HUES6 (cell line): ENCODE data around the gene DIP2C.

Experiments
- H3K27ac ChIP-seq: 2 replicates; pipeline ENCODE4 v1.7.0; 2013; ENCODE audit warnings: low read depth, mild to moderate bottlenecking, low read length, inconsistent platforms
- H3K27me3 ChIP-seq: 2 replicates; pipeline ENCODE4 v1.6.1; 2013; ENCODE audit warnings: low read length; ENCODE audit not compliant: control insufficient read depth, insufficient read depth
- H3K36me3 ChIP-seq: 2 replicates; pipeline ENCODE4 v1.6.1; 2013; ENCODE audit warnings: low read length; ENCODE audit not compliant: control insufficient read depth, insufficient read depth
- H3K4me1 ChIP-seq: 2 replicates; pipeline ENCODE4 v1.6.1; 2013; ENCODE audit warnings: low read length; ENCODE audit not compliant: control insufficient read depth, insufficient read depth
- H3K4me3 ChIP-seq: 2 replicates; pipeline ENCODE4 v1.5.1; 2013; ENCODE audit warnings: low read depth, low read length
- H3K9ac ChIP-seq: one replicate; pipeline ENCODE4 v1.6.1; 2013; ENCODE audit warnings: mild to moderate bottlenecking, low read length
- H3K9me3 ChIP-seq: 2 replicates; pipeline ENCODE4 v1.6.1; 2013; ENCODE audit warnings: low read depth, low read length; ENCODE audit not compliant: control insufficient read depth, insufficient read depth

DIP2C gene

DNA sequence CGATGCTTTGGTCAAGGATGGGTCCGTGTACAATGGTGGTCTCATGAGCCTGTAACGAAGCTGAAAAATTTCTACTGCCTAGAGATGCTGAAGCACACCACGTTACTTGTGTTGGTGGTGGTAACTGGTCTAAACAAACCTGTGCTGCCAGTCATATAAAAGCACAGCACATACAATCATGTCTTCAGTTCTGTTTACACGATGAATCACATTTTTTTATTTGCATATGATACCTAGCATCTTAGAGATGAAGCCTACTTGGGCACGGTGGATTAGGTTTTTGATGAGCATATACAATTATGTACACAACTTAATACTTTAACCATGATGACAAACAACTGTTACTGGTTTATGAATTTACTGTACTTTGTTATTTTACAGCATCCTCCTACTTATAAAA, 353.2 kb downstream of the DIP2C start:
- Histone ChIP-seq H3K4me1 (no peaks in the 10 kb centered on the region), H3K9me3 (no peaks in the 10 kb centered on the region), H3K4me3 (no peak overlapping the region), H3K36me3 (peaks cover 21% of the 10 kb centered on the region), H3K27ac (no peak overlapping the region), H3K9ac (no peak overlapping the region), H3K27me3 (no peaks in the 10 kb centered on the region)

DNA sequence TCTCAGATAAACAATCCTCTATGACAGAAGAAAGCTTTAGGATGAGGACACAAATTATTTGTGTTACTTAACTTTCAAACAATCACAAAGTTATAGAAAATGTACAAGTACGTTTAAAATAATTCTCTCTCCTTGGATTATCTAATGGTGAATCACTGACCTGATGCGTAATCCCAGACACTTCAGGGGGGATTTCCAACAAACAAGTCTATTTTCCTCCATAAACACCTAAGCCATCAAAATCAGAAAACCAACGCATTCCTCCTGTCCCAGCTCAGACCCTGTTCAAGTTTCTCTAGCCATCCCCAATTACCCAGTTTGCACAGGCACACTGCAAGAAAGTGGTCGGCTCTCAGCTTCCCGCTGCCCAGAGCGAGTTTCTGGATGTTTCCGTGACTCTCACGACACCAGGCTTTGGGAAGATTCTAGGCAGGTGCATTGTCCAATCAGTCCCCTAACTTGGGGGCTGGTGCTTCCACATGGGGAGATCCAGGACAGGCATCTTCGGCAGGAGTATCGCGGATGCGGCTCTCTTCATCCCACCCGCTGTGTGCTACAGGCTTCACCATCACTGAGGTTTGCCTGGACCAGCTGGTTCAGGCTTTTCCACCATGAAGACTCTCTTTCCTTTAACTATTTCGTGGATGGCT, 354.2 kb downstream of the DIP2C start:
- H3K36me3 ChIP-seq = peaks cover 16% of the 10 kb centered on the region
- no peak overlapping the region for H3K4me3 ChIP-seq
- no peaks in the 10 kb centered on the region for H3K9me3 ChIP-seq
- no peaks in the 10 kb centered on the region for H3K27me3 ChIP-seq
- no peaks in the 10 kb centered on the region for H3K4me1 ChIP-seq
- no peak overlapping the region for H3K9ac ChIP-seq
- H3K27ac ChIP-seq = no peak overlapping the region

DNA sequence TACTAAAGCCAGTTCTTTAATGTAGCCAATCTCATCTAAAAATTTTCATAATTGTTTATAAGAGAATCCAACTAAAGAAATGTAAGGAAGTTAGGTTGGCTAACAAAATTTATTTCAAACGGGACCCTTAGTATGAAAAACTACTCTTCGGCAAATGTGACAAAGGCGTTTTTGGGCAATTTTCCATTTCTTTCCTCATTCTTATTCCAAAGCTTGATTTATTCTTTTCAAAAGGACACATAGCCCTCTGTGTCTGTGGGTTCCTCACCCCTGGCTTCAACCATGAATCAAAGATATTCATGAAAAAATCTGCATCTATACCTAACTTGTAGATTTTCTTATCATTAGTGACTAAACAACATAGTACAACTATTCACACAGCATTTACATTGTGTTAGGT, 358.3 kb downstream of the DIP2C start:
- peaks cover 4% of the 10 kb centered on the region; the same call in 1 of the 2 replicates for H3K36me3 ChIP-seq
- no peaks in the 10 kb centered on the region for H3K9me3 ChIP-seq
- no peak overlapping the region for H3K27ac ChIP-seq
- peaks cover 5% of the 10 kb centered on the region for H3K4me1 ChIP-seq
- H3K4me3 ChIP-seq = no peak overlapping the region
- H3K27me3 ChIP-seq = no peaks in the 10 kb centered on the region
- no peak overlapping the region for H3K9ac ChIP-seq

DNA sequence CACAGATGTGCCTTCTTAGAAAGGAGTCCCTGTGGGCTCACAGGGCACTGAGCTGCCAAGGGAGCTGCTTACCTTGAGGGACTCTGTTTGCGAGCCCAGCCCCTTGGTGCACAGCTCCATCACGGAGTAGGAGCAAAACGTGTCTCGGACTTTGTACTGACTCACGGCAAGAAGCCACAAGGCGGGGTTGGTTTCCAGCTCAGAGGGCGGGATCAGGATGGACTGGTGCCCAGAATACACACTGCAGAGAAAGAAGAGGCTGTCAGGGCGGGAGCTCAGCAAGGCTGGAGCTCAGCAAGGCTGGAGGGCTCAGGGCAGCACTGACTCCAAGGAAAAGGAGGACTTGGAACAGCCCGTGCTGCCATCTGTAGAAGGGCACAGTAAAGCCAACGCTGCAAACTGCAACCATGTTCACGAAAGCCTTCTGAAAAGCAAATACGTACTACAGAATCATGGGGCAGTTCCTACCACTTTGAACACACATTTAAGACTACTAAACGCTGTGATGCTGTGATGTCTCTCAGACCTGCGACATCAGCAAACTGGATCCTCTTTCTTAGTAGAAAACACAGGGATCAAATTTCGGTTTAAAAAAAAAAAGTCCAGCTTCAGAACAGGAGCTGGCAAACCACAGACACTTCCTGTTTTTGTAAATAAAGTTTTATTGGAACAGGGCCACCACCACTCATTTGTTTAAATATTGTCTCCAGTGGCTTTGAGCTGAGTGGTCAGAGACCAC, 359.9 kb downstream of the DIP2C start:
- Histone ChIP-seq H3K9me3 (no peaks in the 10 kb centered on the region), H3K9ac (no peak overlapping the region), H3K4me1 (peaks cover 5% of the 10 kb centered on the region), H3K4me3 (no peak overlapping the region), H3K36me3 (peaks cover 4% of the 10 kb centered on the region; the same call in 1 of the 2 replicates), H3K27me3 (no peaks in the 10 kb centered on the region), H3K27ac (no peak overlapping the region)

DNA sequence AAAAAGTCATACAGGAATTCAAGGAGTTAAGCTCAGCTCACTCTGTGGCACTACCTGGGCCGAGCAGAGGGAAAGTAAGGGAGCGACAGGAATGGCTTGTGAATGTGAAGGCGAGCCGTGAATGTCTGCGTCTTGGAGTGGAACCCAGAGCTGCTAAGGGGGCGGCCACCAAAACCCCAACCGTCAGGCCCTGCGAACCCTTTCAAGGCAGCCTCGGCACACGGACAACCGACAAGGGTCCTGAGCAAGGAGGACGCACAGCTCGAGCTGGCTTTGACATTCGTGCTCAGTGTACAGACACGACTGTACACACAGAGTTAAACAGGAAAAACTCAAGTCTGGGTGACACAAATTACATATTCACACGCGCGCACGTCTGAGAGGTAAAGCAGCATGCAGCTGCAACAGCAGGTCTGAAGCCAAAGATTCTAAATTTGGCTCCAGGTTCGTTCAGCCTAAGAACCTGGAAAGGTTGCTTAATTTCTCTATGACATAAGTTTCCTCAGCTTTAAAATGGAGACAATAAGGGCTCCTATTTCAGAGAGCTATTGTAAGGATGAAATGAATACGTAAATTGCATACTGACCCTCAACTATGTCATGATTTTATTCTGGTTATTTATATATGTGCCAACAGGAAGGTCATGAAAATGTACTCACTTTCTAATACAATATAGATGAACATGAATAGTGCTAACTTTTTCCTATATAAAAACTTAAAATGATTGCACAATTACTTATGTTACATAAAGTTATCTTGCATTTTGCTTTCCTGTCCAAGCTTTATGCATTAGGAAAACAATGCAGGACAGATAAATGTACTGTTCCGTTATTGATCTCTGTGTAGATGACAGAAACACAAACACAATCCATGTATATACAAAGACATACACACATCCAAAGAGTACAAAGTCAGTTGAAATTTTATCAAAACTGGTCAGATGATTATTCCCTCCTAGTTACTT, 361.3 kb downstream of the DIP2C start:
- no peak overlapping the region for H3K9ac ChIP-seq
- H3K9me3 ChIP-seq = no peaks in the 10 kb centered on the region
- H3K36me3 ChIP-seq = peaks cover 4% of the 10 kb centered on the region; the same call in 1 of the 2 replicates
- H3K4me1 ChIP-seq = peaks cover 5% of the 10 kb centered on the region
- H3K27ac ChIP-seq = no peak overlapping the region
- H3K27me3 ChIP-seq = no peaks in the 10 kb centered on the region
- H3K4me3 ChIP-seq = no peak overlapping the region

DNA sequence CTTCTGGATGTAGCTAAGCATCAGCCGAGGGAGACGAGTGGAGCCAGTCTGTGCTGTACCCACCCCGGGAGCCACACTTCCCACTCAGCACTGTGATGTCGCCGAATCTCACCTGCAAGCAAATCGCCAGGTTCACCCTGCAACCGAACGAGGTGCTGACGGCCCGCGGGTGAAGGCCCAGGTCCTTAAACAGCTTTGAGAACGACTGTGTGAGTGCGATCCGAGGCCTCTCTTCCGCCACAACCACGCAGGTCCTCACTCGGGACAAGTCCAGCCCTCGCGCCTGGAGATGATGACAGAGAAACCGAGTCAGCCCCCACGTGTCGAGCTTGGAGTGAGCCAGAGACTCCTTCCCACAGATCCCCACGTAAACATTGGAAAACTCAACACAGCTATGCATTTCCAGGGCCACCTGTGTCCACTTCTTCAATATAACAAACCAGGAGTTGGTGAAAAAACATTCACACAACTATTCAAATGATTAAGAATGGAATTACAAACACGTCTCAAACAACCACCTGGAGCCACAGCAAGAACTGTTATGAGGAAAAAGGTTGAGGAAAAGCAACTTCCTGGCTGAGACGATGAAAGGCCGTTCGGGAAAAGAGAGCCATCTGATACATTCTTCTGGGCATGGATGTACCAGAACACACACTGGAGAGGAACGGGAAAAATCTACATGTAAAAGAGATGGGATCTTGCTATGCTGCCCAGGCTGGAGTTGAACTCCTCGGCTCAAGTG, 362.4 kb downstream of the DIP2C start:
- H3K4me1 ChIP-seq = peaks cover 5% of the 10 kb centered on the region
- peaks cover 4% of the 10 kb centered on the region; the same call in 1 of the 2 replicates for H3K36me3 ChIP-seq
- no peak overlapping the region for H3K27ac ChIP-seq
- H3K4me3 ChIP-seq = no peak overlapping the region
- H3K27me3 ChIP-seq = no peaks in the 10 kb centered on the region
- H3K9me3 ChIP-seq = no peaks in the 10 kb centered on the region
- H3K9ac ChIP-seq = no peak overlapping the region

DNA sequence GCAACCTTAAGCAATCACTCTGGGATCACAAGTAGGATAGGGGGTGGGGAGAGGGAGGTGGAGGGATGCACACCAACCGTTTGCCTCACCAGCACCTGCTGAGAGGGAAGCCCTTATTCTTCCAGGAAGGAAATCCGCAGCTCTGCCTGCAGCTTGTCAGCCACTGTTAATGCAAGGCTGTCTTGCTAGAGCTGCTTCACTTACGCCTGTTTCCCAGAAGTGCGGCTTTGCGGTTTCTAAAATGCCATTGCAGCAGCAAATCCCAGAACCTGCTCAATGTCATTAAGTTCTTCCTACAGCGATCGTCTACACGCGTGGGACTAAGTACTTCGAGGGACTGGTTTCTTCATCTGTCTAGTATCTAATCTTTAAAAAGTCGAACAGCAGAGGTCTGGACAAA, 363.1 kb downstream of the DIP2C start:
- H3K9me3 ChIP-seq = no peaks in the 10 kb centered on the region
- H3K4me3 ChIP-seq = no peak overlapping the region
- peaks cover 4% of the 10 kb centered on the region; the same call in 1 of the 2 replicates for H3K36me3 ChIP-seq
- no peaks in the 10 kb centered on the region for H3K27me3 ChIP-seq
- H3K27ac ChIP-seq = no peak overlapping the region
- peaks cover 5% of the 10 kb centered on the region for H3K4me1 ChIP-seq
- no peak overlapping the region for H3K9ac ChIP-seq

DNA sequence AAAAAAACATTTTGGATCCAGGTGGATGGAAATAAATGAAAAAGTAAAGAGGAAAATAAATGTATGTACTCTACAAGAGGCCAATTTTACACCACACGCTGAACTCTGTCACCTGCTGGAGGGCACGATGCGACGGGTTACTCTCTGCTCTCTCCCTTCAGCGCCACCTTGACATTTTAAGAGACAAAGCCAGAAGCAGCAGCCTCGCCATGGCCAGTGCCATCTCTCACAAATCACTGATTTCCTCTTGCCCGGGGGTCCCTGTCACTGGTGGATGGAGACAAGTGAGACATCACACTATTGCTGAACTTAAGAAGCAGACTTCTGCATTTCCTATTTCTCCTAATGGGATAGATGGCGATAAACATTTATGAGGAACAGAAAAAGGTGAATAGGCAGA, 364.2 kb downstream of the DIP2C start:
- H3K27me3 ChIP-seq = no peaks in the 10 kb centered on the region
- H3K27ac ChIP-seq = no peak overlapping the region
- H3K9ac ChIP-seq = no peak overlapping the region
- peaks cover 8% of the 10 kb centered on the region; the same call in 1 of the 2 replicates for H3K36me3 ChIP-seq
- peaks cover 5% of the 10 kb centered on the region for H3K4me1 ChIP-seq
- H3K4me3 ChIP-seq = no peak overlapping the region
- no peaks in the 10 kb centered on the region for H3K9me3 ChIP-seq

DNA sequence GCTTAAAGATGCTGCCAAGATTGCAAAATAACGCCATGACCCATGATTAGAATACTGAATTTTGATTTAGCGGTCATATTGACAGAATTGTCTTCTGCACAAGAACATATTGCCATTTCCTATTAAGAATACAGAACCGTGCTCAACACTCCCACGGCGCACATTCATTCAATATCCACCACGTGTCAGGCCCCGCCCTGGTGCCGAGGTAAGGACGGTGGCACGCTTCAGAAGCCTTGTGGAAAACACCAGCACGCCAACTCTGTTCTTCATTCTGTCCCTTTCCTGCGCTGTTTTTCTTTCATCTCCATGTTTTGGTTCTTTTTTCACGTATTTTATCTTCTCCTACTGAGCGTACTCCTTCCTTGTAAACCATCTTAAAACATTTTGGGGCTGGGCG, 364.9 kb downstream of the DIP2C start:
- no peak overlapping the region for H3K9ac ChIP-seq
- no peaks in the 10 kb centered on the region for H3K27me3 ChIP-seq
- peaks cover 8% of the 10 kb centered on the region; the same call in 1 of the 2 replicates for H3K36me3 ChIP-seq
- peaks cover 3% of the 10 kb centered on the region for H3K4me1 ChIP-seq
- H3K27ac ChIP-seq = no peak overlapping the region
- H3K4me3 ChIP-seq = no peak overlapping the region
- no peaks in the 10 kb centered on the region for H3K9me3 ChIP-seq

DNA sequence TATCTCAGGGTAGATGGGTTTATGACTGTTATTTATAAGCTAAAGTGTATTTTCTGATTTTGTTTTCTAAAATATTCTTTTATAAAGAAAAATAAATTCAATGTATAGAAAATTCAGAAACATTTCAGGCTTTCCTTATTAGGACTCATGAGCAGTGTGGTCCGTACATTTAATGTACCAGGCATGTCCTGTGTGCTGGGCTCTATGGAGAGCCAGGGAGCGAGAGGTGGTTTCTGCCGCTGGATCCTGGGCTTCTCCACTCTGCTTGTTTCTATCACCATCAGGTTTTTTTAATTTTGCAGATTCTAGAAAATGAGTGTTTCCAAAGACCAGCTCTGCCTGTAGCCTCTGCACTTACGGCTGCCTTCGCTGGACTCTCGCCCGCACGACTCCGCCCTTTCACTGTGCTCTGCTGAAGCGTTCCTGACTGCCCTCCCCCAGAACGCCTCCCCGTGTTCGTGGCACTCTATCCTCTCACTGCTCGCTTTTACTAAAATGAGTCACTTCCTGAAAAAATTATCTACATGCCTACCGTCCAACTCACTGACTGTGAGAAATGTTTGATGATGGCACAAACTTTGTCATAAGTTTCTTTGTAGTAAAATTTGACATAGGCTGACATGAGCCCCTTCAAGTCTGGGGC, 365.7 kb downstream of the DIP2C start:
- Histone ChIP-seq H3K4me1 (no peaks in the 10 kb centered on the region), H3K9ac (no peak overlapping the region), H3K36me3 (peaks cover 8% of the 10 kb centered on the region; the same call in 1 of the 2 replicates), H3K27ac (no peak overlapping the region), H3K9me3 (no peaks in the 10 kb centered on the region), H3K27me3 (no peaks in the 10 kb centered on the region), H3K4me3 (no peak overlapping the region)
